NCI-H2107 treated with DMSO at 0.1 percent for 48 hours (cell line): ENCODE measurements around the gene NT5C3A.

Experiments
- DNase-seq: peaks from one replicate; lab custom pipeline; 2025; ENCODE audit not compliant: unreplicated experiment; lab: John Stamatoyannopoulos, UW

Gene NT5C3A

DNA sequence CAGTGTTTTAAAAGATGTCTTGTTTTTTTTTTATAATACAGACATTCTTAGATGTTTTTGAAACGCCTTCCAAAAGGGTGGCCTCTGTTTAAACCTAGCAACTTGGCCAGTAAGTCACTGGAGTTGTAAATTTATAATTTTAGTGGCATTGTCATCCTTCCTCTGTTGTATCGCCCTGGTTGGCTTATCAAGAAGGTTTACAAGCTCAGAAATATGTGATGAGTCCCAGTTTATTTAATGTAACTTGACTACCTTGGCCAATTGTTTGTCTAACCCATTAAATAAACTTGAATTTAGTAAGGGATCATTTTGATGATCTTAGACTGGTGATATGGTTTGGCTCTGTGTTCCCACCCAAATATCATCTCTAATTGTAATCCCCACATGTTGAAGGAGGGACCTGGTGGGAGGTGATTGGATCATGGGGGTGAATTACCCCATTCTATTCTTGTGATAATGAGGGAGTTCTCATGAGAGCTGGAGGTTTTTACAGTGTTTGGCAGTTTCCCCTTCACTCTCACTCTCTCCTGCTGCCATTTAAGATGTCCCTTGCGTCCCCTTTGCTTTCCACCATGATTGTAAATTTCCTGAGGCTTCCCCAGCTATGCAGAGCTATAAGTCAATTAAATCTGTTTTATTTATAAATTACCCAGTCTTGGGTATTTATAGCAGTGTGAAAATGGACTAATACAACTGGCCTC lies 13.4 kb upstream of the NT5C3A start:
- no peak for DNase-seq

DNA sequence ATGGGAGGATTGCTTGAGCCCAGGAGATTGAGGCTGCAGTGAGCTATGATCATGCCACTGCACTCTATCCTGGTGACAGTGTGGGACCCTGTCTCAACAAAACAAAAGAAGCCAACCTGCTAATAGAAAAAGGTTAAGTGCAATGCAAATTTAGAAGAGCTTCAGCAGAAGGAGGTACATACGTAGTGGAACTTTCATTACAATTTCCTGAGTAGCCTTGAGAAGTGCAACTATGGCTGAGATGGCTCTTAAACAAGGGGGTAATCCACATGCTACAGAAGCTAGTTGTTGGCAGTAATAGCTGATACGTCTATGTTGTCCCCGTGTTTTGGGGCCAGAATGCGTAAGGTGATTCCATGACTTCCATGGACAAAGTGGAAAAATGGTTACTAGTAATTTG lies 10.7 kb upstream of the NT5C3A start:
- DNase-seq: no peak

DNA sequence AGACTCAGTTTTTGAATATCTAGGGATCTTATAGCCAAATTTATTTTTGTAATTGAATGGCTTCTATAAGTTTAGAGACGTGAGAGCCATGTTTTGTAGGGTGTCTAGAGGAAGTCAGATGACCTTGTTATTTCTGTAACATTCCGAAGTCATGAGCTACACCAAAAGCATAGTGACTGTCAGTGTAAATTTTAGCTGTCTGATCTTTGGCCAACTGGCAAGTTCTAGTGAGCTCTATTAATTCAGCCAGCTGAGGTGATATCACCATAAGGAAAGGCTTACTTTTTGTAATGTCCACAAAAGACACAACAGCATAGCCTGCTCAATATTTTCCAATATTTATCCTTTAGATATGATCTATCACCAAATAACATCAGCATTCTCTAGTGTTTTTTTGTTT lies 9.9 kb upstream of the NT5C3A start:
- no peak for DNase-seq

DNA sequence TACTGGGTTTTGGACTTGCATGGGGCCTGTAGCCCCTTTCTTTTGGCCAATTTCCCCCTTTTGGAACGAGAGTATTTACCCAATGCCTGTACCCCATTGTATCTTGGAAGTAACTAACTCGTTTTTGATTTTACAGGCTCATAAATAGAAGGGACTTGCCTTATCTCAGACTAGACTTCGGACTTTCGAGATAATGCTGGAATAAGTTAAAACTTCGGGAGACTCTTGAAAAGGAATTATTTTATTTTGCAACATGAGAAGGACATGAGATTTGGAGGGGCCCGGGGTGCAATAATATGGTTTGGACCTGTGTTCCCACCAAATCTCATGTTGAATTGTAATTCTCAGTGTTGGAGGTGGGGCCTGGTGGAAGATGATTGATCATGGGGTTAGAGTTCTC lies 8.3 kb upstream of the NT5C3A start:
- DNase-seq: no peak

DNA sequence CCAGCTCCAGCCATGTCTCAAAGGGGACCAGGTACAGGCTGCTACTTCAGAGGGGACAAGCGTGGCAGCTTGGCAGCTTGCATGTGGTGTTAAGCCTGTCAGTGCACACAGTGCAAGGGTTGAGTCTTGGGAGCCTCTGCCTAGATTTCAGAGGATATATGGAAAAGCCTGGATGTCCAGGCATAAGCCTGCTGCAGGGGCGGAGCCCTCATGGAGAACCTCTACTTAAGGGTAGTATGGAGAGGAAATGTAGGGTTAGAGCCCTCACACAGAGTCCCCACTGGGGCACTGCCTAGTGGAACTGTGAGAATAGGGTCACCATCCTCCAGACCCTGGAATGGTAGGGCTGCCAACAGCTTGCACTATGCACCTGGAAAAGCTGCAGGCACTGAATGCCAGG lies 7.7 kb upstream of the NT5C3A start:
- no peak for DNase-seq

DNA sequence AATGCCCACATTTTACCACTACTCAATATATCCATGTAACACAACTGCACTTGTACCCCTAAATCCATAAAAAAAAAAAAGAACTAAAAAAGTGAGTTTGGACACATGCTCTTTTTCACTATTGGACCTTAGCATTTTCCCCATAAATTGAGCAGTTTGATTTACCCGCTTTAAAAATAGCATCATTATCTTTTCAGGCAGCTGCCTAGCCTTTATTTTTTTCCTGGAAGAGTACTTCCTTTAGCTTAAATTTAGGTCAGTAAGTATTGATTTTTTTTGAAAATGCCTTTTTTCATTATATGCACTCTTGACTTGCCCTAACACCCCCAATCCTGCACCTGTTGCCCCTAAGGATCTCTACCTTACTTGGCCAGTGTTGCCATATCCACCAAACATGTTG lies 5.3 kb upstream of the NT5C3A start:
- DNase-seq: no peak

DNA sequence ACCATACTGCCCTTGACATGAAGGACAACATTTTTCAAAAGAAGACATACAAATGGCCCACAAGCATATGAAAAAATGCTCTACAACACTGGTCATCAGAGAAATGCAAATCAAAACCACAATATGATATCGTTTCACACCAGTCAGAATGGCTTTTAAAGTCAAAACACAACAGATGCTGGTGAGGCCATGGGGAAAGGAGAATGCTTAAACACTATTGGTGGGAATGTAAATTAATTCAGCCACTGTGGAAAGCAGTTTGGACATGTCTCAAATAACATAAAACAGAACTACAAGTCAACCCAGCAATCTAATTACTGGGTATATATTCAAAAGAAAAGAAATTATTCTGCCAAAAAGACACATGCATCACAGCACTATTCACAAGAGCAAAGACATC lies 4.2 kb upstream of the NT5C3A start:
- no peak for DNase-seq

DNA sequence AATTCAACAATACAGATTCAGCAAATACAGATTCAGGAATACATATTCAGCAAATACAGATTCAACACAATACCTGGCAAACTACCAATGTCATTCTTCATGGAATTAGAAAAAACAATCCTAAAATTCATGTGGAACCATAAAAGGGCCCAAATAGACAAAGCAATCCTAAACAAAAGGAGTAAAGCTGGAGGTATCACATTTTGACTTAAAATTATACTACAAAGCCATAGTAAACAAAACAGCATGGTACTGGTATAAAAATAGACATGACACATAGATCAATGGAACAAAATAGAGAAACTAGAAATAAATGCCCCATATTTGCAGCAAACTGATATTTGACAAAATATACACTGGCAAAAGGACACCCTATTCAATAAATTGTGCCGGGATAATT lies 3.4 kb upstream of the NT5C3A start:
- no peak for DNase-seq

DNA sequence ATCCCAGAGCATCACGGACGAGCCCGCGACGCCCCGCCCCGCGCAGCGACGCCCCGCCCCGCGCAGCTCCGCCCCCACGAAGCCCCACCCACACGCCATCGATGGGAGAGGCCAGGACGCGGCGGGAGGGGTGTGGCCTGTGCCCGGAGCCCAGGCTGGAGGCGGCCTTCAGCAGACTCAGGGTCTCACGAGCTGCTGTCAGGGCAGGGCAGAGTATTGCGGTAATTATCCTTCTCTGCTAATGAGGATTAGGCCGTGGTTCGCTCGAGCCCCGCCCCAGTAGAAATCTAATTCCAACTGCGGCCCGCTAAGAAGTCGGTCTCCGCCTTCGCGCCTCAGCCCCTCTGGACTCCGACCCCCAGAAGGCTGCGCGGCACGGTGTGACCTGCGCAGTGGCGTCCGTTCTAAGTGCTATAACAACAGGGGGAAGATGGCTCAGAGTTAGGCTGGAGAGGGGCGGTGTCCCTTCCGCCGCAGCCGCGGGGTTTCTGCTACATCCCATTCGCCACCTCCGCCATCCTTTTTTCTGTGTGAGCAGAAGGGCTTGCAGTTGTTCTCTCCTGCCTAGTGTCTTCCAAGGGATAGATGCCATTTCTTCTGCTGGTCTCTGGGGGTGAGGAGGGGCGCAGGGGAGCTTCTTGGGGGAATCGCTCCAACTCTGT lies 337 bp upstream of the NT5C3A start:
- peak; percentile 94 for DNase-seq

DNA sequence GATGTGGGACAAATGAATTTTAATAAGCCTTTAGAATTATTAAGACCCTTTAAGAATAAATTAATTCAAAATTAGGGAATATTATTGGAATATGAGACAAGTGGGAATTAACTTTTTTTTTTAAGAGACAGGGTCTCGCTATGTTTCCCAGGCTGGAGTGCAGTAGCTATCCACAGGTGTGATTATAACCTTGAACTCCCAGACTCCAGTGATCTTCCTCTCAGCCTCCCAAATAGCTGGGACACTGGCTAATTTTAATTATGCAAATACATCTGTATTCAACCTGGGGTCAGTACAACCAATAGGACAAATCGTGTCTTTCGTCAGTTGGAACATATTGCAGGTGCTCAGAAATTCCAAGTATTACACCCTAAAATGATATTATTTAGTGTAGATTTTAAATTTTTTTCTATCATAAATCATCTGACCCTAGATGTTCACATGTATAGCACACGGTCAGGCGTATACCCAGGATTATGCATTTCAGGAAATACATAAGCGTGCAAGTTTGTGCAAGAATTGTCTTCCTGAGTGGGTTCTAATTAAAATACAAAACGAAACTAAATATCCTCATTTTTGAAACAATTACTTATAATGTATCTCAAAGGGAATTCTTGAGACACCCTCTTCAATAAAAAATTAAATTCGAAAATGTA lies 1.2 kb downstream of the NT5C3A start:
- no peak for DNase-seq

DNA sequence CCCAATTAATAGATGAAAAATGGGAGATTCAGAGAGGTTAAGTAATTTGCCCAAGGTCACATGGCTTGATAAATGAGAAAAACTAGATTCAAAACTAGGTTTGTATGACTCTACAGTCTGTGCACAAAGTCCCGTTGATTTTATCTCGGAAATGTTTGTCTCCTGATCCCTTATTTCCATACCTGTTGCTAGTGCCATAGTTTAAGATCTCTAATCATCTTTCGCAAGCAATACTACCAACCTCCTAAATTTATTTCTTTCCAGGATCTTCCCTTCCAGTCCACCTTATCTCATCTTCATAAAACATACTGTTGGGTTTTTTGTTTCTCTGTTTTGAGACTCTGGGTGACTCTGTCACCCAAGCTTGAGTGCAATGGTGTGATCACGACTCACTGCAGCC lies 2.9 kb downstream of the NT5C3A start:
- DNase-seq: no peak

DNA sequence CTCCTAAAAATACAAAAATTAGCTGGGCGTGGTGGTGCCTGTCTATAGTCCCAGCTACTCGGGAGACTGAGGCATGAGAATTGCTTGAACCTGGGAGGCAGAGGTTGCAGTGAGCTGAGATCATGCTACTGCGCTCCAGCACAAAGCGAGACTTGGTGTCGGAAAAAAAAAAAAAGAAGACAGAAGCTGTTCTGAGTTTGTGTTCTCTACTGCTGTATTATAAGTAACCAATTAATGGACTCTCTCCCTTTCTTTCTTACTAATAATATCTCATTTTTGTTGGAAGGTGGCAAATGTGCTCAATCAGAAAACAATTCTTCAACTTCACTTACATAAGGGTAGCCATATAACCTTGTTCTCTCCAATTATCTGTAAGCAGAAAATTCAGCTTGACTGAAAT lies 7.4 kb downstream of the NT5C3A start:
- DNase-seq: no peak

DNA sequence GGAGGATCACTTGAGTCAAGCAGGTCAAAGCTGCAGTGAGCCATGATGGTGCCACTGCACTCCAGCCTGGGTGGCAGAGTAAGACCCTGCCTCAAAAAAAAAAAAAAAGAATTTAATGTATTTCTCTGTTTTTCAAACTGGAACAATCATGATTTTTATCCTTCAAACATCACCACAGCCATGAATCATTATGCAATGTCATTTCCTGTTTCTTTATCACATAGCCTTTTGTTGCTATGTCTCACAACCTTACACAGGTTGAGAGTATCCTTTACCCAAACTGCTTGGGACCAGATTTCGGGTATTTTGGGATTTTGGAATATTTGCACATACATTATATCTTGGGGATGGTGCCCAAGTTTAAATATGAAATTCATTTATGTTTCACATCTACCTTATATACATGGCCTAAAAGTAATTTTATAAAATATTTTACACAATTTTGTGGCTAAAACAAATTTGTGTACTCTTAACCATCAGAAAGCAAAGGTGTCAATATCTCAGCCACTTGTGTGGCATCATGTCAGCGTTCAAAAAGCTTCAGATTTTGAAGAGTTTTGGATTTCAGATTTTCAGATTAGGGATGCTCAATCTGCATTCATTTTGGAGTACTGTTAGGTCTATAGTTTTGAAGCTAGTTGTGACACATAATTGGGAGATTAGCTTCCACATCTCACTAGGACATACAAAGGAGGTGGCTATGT lies 8.2 kb downstream of the NT5C3A start:
- DNase-seq: no peak

DNA sequence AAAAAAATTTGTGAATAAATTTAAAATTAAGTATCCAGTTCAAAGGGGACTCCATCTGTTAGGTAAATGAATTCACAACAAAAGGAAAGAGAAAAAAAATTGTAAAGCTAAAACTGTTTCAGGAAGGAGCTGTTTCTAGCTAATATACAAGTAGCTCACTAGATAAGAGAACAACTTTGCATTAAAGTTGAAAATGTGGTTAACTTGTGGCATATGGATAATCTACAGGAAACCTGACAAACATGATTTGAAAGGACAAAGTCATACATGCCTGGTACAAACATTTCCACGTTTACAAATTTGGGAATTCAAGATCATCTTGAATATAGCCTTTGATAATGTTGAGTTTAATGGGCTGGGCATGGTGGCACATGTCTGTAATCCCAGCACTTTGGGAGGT lies 8.9 kb downstream of the NT5C3A start:
- no peak for DNase-seq

DNA sequence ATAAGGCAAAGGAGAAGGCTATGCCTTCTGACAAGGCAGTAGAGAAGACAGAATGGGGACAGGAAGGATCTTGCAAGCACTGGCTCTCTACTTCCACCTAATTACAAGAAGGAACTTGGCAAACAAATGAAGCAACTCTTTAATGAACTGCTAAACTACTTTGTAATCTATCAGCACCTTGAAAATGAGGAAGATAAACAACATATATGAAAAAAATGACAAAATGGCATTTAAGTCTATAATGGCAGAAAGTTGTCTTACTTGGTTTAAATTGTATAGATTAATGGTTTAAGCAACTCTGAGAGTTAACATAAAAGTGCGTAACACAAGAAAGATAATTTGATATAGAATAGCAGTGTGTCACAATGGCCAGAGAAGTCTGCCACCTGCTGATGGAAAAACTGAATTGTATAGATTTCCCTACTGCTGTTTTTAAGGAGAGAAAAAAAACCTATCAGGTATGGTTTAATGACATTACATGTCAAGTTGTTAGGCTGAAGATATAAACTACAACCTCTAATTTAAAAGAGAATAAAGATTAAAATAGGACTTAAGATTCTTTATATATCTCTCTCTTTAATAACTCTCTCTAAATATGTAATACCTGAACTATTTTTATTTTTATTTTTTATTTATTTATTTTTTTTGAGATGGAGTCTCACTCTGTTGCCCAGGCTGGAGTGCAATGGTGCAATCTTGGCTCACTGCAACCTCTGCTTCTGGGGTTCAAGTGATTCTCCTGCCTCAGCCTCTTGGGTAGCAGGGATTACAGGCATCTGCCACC lies 11.8 kb downstream of the NT5C3A start:
- DNase-seq: peak; percentile 85

DNA sequence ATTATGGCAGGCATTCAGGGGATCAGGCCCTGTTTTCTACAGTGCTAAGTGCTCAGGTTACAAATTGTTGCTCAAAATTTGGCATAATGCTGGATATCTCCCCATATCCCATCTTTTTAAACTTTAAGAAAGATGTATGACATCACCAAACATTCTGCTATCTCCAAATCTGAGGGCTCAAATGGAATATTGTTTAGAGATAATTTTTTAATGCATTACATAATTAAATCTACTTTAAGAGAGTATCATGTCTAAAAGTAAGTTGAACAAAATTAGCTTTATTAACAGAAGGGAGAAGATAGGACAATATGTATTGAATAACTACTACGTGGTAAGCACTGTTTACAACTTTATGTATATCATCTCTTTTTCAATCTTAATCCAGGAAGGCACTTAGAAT lies 13.9 kb downstream of the NT5C3A start:
- no peak for DNase-seq

DNA sequence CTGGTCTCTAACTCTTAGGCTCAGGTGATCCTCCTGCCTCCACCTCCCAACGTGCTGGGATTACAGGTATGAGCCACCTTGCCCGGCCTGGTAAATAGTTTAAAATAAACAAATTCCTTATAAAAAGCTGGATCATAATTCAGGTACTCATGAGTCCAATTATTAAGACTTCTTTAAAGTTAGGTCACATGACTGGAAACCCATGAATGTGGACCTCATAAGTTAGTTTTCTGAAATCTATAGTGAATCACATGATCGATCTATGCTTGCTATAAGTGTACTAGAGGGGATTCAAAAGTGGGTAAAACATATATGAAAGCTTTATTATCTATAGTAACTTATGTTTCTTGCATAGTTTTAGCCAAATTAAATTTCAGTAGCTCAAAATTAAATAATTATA lies 14.3 kb downstream of the NT5C3A start:
- DNase-seq: no peak

DNA sequence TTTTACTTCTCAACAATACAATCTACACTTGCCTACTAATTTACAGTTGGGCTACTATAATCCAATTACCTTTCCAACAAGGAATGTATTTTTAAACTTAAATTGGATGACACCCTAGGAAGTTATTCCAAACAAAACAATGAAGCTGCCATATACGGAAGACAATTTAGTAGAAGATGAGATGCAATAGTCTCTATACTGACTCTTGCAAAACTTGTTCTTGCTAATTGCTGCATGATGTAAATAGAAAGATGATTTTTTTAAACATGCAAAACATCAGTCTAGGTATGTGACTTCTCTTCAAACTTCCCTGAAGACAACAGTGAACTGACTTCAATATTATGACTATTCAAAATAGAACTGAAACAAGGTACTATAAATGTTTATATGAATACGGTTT lies 17.6 kb downstream of the NT5C3A start:
- no peak for DNase-seq

DNA sequence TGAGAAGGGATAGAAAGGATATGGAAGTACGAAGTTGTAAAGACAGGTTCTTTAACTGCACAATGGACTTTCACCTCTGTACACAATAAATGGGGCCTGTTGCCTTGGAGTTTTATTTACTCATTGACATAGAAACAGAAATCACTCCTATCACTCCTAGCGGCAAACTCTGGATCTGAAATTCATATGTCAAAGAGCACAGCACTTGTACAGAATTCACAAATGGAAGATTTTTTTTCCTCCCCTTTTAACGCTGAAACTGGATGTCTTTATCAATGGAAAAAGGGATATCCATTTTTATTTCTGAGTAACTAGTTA lies 18.2 kb downstream of the NT5C3A start:
- DNase-seq: no peak

DNA sequence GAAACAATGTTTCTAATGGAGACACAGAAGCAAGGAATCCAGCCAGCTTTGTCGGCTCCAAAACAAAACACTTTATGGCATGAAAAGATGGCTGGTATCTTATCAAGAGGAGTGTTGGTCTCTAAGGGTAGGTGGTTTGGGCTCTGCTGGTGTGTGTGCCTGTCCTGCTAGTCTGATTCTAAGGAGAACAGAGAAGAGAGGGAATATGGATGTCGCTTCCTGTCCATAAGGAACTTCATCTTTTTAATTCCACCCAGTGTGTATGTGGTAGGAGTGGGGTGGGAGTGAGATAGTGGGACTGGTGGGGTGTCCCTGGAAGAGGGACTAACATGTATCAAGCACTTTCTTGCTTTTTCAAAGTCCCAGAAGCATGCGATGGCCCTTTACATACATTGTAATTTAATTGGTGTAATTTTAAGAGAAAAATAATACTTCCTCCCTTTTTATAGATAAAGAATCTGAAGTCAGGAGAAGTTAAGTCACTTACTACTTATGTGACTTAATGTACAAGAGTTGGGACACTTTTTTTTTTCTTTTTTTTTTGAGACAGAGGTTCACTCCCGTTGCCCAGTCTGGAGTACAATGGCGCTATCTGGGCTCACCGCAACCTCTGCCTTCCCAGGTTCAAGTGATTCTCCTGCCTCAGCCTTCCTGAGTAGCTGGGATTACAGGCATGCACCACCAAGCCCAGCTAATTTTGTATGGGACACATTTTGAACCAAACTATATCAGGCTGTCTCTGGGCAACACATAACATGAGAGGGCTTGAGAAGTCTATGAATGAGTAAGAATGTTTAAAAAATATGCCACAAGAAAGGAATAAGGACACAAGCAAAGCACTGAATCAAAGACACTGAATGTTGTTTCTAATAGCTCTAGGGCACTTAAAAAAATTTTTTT lies 18.8 kb downstream of the NT5C3A start:
- no peak for DNase-seq
